Activated T-cell treated with anti-CD3 and anti-CD28 coated beads, Interleukin-2, amount 50 U/mL, for 72 hours (primary cell): ENCODE results near the gene CHRNA7. TPM values are rescaled to one million over a fixed set of nuclear protein-coding genes. Genes with fewer than 3 reads are reported as not detected.

Experiments used
- ATAC-seq, 2 donors: fragments of 150-1000 bp; cut with Tn5 transposase; replicated peaks in 1 of 2; 2 replicates each; pipeline ENCODE4 v1.10.0; 2021; ENCODE audit warnings: moderate library complexity in 2 of 2, mild to moderate bottlenecking in 1 of 2
- DNase-seq, 2 donors: peaks; one replicate each; pipeline ENCODE4 v3.0.0; 2021 to 2022; ENCODE audit warnings: mixed read lengths in 1 of 2
- H3K27ac Mint-ChIP-seq: one replicate; pipeline ENCODE4 v1.8.0; 2022; ENCODE audit warnings: mild to moderate bottlenecking, moderate library complexity, mixed read lengths
- H3K27me3 Mint-ChIP-seq: one replicate; pipeline ENCODE4 v1.8.0; 2022; ENCODE audit warnings: low read depth, mixed read lengths
- H3K36me3 Mint-ChIP-seq, 2 donors: one replicate each; pipeline ENCODE4 v1.8.0; 2022; ENCODE audit warnings: mixed read lengths in 2 of 2, mild to moderate bottlenecking in 1 of 2; ENCODE audit not compliant: insufficient read depth in 2 of 2
- H3K4me1 Mint-ChIP-seq: one replicate; pipeline ENCODE4 v1.8.0; 2022; ENCODE audit warnings: low read depth, mixed read lengths
- H3K4me3 Mint-ChIP-seq, 2 donors: one replicate each; pipeline ENCODE4 v1.8.0; 2022; ENCODE audit warnings: mild to moderate bottlenecking in 2 of 2, mixed read lengths in 2 of 2, moderate library complexity in 2 of 2
- H3K9me3 Mint-ChIP-seq, 2 donors: one replicate each; pipeline ENCODE4 v1.8.0; 2022; ENCODE audit warnings: mixed read lengths in 2 of 2
- total RNA-seq, 2 donors: library from RNA; stranded (reverse); gene quantifications; one replicate each; pipeline ENCODE4 v1.2.3, GENCODE V29; 2022

Gene CHRNA7
- total RNA-seq, 2 donors from 2014 or later = 0.46 to 0.51 TPM

DNA sequence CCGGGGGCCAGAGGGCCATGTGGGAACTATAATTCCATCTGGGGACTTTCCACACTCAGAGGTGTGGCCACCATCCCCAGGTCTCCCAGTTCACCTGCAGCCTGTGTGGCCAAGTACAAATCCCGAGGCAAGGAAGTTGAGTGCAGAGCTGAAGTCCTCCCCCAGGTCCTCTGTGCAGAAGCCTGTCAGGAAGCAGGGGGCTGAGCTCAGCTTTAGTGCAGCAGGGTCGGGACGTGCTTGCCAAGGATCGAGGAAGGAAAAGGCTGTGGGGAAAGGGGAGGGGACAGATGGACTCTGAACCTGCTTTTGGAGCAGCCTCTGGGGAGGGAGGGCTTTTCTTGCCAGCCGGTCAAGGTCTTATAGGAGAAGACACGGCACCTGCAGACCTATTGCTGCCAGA, 67.7 kb downstream of the CHRNA7 start:
- no peak for ATAC-seq

GRCh38 chr15:32099097-32099785, 68.9 kb downstream of the CHRNA7 start:
- Mint-ChIP-seq H3K9me3 (no peaks in the 10 kb centered on the region), H3K36me3 (no peaks in the 10 kb centered on the region), H3K27me3 (no peaks in the 10 kb centered on the region), H3K4me1 (no peaks in the 10 kb centered on the region), H3K4me3 (no peak overlapping the region), H3K27ac (no peak overlapping the region)
- no peak for ATAC-seq
- no peak for DNase-seq

More for the DNA sequence above, 67.7 kb downstream of the CHRNA7 start:
- no peak overlapping the region for H3K4me3 Mint-ChIP-seq
- no peak for DNase-seq
- no peaks in the 10 kb centered on the region for H3K36me3 Mint-ChIP-seq
- H3K27ac Mint-ChIP-seq = no peak overlapping the region
- H3K4me1 Mint-ChIP-seq = no peaks in the 10 kb centered on the region
- no peaks in the 10 kb centered on the region for H3K9me3 Mint-ChIP-seq
- H3K27me3 Mint-ChIP-seq = no peaks in the 10 kb centered on the region

DNA sequence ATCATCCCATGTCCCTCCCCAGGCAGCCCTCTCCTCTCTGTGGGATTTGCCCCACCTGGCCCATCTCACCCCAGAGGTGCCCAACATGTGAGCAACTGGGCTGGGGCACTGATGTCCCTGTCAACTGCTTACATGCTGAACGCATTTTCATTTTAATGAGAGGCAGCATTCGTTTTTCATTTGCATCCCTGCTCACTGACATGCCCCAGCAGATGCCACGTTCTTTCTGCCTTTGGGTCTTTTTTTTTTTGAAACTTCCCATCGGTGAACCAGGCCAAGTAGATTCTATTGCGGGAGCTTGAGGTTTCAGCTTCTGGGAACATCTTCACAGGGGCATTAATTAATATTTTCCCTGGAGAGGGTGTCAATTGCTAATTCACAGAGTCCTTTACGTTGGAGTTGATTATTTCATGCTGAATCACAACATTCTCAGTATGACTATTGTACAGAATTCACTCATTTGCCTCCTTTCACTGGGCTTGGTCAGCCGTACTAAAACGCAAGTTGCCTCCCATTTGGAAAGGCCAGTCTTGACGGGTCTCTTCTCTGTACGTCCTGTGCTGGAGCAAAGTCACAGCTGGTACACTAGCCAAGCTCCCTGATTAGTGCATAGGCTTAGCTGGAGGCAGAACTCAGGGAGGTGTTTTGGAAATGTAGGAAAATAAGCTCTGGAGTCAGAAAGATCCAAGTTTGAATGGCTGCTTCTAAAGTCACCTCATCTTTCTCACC, 69.8 kb downstream of the CHRNA7 start:
- peaks cover 3% of the 10 kb centered on the region for H3K27me3 Mint-ChIP-seq
- no peak overlapping the region for H3K4me3 Mint-ChIP-seq
- no peak for DNase-seq
- no peaks in the 10 kb centered on the region for H3K4me1 Mint-ChIP-seq
- peak in 1 of 2 donors; percentile 41 for ATAC-seq
- H3K36me3 Mint-ChIP-seq = no peaks in the 10 kb centered on the region
- no peaks in the 10 kb centered on the region for H3K9me3 Mint-ChIP-seq
- H3K27ac Mint-ChIP-seq = no peak overlapping the region

- H3K27ac Mint-ChIP-seq = no peak overlapping the region
- peaks cover 22% of the 10 kb centered on the region for H3K27me3 Mint-ChIP-seq
- ATAC-seq (no peak), DNase-seq (no peak)
- peaks cover 7% of the 10 kb centered on the region for H3K4me1 Mint-ChIP-seq
- H3K4me3 Mint-ChIP-seq = no peak overlapping the region
- H3K9me3 Mint-ChIP-seq = no peaks in the 10 kb centered on the region
- no peaks in the 10 kb centered on the region for H3K36me3 Mint-ChIP-seq
Observed at GRCh38 chr15:32104061-32104995, 74.0 kb downstream of the CHRNA7 start.

- Mint-ChIP-seq H3K4me3 (no peak overlapping the region), H3K27ac (no peak overlapping the region), H3K4me1 (peaks cover 7% of the 10 kb centered on the region), H3K9me3 (no peaks in the 10 kb centered on the region), H3K36me3 (no peaks in the 10 kb centered on the region), H3K27me3 (peaks cover 22% of the 10 kb centered on the region)
- DNase-seq = no peak
- ATAC-seq = no peak
Observed at GRCh38 chr15:32105258-32106241, 75.2 kb downstream of the CHRNA7 start.

DNA sequence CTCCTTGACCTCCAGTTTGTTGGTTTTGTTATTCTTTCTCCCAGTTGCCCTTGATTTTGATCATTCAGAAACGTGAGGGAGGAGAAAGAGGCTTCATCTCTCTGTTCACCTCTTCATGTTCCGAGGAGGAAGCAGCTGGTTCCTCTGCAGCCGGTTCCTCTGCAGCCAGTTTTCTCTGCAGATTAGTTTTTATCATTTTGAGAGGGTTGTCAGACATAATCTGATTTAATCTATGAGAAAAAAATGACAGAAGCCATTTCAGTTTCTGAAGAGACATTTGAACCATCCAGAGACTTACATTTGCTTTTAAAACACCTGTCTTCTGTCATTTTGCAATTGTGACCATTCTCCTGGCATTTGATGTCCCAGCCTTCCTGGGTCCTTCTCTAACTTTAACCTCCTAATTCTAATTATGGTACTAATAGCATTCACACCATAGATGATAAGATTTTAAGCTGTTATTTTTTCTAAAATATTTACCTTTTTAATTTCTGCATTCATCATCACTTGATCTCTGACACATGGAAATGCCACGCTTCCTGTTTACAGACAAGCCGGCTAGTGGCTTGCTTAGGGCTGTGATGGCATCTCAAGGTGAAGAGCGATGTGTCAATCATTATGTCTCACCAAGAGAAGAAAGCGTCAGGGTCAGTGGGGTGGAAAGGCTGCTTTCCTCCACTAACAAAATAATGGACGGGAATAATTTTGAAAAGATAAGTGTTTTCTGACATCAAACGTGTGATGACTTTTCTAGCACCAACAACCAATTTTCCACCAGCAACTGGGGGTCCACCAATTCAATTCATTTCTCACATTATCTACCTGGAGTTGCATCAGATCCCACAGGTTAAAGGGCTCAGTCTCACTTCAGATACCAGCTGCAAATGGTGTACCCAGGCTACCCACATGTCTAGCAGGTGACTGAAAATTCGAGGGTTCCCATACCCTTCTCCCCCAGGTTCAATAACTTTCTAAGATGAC, 76.4 kb downstream of the CHRNA7 start:
- H3K4me1 Mint-ChIP-seq = peaks cover 7% of the 10 kb centered on the region
- no peak for ATAC-seq
- H3K9me3 Mint-ChIP-seq = no peaks in the 10 kb centered on the region
- no peak overlapping the region for H3K4me3 Mint-ChIP-seq
- no peaks in the 10 kb centered on the region for H3K36me3 Mint-ChIP-seq
- no peak overlapping the region for H3K27ac Mint-ChIP-seq
- peak in 1 of 2 donors; percentile 3 for DNase-seq
- peaks cover 22% of the 10 kb centered on the region for H3K27me3 Mint-ChIP-seq

DNA sequence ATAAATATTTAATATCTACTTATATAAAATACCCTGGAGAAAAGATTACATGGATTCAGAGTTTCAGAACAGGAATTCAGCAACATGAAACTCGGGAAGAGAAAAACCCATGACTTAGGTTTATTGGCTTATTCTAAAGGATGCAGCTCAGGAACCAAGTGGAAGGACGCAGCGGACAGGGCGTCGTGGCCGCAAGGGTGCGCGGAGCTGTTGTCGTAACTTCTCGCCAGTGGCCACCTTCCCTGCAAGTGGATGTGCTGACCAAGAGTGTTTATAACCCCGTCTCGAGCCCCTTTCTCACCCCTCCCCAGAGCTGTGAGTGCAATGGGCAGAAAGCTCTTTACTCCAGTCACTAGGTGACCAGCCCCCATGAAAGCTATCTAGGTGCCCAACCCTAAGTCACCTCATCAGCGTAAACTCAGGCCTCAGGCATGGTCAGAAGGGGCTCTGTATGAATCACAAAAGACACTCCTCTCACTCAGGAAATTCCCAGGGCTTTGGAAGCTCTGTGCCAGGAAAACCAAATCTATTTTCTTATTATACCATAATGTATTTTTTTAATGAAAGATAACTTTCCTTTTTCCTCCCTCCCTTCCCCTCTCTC, 77.3 kb downstream of the CHRNA7 start:
- Mint-ChIP-seq H3K4me3 (no peak overlapping the region), H3K4me1 (peaks cover 7% of the 10 kb centered on the region), H3K27me3 (peaks cover 22% of the 10 kb centered on the region), H3K27ac (no peak overlapping the region), H3K36me3 (no peaks in the 10 kb centered on the region), H3K9me3 (no peaks in the 10 kb centered on the region)
- DNase-seq = no peak
- no peak for ATAC-seq

DNA sequence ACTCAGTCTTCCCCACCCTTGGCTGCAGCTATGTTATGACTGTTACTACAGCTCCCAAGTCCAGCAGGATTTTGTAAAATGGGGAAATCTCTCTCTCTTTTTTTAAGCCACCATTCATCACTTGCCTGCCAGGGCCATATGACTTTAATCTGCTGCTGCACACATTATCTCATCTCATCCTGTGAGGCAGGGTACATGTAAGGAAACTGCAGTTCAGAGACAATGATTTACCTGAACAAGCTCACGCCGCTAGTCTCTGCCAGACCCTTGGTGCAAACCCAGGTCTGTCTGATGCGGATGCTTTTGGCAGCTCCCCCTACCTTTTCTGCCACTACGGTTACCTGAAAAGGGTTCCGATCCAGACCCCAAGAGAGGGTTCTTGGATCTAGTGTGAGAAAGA, 78.3 kb downstream of the CHRNA7 start:
- no peak overlapping the region for H3K27ac Mint-ChIP-seq
- DNase-seq = no peak
- peaks cover 7% of the 10 kb centered on the region for H3K4me1 Mint-ChIP-seq
- no peak for ATAC-seq
- H3K9me3 Mint-ChIP-seq = no peaks in the 10 kb centered on the region
- H3K36me3 Mint-ChIP-seq = no peaks in the 10 kb centered on the region
- H3K4me3 Mint-ChIP-seq = no peak overlapping the region
- H3K27me3 Mint-ChIP-seq = peaks cover 22% of the 10 kb centered on the region

DNA sequence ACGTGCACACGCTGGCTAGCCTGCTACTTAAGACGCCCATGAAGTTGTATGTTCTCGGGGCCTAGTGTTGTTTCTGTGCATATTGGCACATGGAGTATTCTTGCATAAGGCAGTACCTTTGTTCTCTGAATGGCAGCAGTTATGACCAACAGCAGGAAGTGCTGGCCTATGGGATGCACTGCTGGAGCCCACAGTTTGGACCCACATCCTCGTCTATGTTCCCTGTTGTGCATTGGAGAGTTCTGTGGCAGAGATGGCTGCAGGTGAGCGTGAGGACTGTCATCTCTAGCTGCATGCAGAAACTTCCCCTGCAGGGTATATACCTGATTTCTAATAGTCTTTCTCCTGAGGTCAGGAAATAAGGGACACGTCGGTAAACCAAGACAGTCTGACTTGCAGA, 81.8 kb downstream of the CHRNA7 start:
- peaks cover 5% of the 10 kb centered on the region for H3K27me3 Mint-ChIP-seq
- H3K4me1 Mint-ChIP-seq = no peaks in the 10 kb centered on the region
- no peaks in the 10 kb centered on the region for H3K36me3 Mint-ChIP-seq
- ATAC-seq (no peak), DNase-seq (no peak)
- H3K9me3 Mint-ChIP-seq = no peaks in the 10 kb centered on the region
- no peak overlapping the region for H3K4me3 Mint-ChIP-seq
- H3K27ac Mint-ChIP-seq = no peak overlapping the region

DNA sequence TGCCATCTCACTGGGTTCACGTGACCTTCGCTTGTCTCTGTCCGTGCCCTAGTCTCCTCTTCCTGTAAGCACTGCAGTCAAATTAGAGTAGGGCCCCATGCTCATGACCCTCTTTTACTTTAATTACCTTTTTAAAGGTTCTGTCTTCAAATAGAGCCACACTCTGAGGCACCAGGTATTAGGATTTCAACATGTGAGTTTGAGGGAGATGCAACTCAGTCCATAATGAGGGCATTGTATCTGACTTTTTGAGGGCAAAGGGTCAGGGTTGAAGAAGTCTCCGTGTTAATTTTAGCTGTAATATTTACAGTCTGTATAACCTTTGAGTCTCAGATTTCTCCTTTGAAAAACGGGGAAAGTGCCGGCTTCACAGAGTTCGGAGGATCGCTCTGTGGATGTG, 82.9 kb downstream of the CHRNA7 start:
- Mint-ChIP-seq H3K9me3 (no peaks in the 10 kb centered on the region), H3K27me3 (peaks cover 5% of the 10 kb centered on the region), H3K4me3 (no peak overlapping the region), H3K36me3 (no peaks in the 10 kb centered on the region), H3K27ac (no peak overlapping the region), H3K4me1 (no peaks in the 10 kb centered on the region)
- ATAC-seq (no peak), DNase-seq (no peak)

GRCh38 chr15:32117122-32117521, 86.8 kb downstream of the CHRNA7 start:
- Mint-ChIP-seq H3K4me3 (no peak overlapping the region), H3K4me1 (no peaks in the 10 kb centered on the region), H3K27ac (no peak overlapping the region), H3K27me3 (peaks cover 5% of the 10 kb centered on the region), H3K9me3 (no peaks in the 10 kb centered on the region), H3K36me3 (no peaks in the 10 kb centered on the region)
- DNase-seq (no peak), ATAC-seq (no peak)
